HG02763 (cell line): ENCODE results near the gene CPED1.
"Not testable (repeated sequence)": the region's sequence is repeated elsewhere in the genome, so short reads cannot be mapped to it uniquely, and the experiment has no call there.

Experiments
- ATAC-seq: cut with Tn5 transposase; IDR thresholded peaks from one replicate; pipeline ENCODE4 v1.9.1; 2021; ENCODE audit warnings: mild to moderate bottlenecking, moderate library complexity; ENCODE audit not compliant: unreplicated experiment

The CPED1 gene

DNA sequence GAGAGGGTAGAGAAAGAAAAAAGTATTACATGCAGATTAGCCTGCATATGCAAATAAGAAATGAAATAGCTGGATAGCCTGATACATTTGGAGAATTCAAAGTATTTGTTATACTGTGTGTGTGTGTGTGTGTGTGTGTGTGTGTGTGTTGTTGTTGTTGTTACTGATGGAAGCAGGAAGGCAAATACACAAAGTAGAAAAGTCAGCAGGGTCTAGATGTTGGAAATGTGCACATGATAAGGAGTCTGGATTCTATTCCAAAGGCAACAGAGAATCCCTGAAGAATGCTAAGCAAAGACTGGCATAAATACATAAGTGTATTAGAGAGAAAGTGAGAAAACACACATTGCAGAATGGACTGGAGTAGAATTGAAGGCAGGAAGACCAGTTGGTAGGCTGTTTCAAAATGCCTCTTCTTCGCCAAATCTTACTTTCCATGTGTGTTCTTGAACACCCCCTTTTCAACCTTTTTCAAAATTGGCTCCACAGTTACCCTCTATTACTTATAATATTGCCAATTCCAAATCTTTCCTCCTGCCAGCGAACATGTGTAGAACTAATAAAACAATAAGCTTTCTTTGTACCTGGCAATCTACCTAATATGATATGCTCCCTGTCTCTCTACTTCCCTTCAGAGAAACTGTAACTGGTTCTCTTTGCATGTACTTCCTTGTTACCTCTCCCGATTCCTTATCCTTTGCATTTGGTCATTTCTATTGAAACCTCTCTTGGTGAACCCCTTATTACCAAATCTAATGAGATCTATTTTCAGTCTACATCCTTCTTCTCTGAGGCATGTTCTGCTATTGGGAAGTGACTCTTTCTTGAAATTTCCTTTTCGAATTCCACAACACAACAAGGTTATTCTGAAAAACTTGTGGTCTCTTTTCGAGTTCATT lies 6.2 kb downstream of the CPED1 start:
- ATAC-seq = no peak

DNA sequence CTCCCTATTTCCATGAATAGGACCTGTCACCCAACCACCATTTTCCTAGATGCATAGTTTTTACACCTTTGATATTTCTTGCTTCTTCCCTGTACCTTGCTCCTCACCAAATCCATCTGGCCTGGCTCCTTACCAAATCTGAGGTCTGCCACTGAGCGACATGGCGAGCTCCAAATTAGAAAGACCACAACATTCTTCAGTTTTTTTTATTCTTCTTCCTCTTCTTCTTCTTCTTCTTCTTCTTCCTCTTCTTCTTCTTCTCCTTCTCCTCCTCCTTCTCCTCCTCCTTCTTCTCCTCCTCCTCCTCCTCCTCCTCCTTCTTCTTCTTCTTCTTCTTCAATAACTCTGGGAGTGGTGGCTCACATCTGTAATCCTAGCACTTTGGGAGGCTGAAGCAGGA lies 7.1 kb downstream of the CPED1 start:
- no peak for ATAC-seq

DNA sequence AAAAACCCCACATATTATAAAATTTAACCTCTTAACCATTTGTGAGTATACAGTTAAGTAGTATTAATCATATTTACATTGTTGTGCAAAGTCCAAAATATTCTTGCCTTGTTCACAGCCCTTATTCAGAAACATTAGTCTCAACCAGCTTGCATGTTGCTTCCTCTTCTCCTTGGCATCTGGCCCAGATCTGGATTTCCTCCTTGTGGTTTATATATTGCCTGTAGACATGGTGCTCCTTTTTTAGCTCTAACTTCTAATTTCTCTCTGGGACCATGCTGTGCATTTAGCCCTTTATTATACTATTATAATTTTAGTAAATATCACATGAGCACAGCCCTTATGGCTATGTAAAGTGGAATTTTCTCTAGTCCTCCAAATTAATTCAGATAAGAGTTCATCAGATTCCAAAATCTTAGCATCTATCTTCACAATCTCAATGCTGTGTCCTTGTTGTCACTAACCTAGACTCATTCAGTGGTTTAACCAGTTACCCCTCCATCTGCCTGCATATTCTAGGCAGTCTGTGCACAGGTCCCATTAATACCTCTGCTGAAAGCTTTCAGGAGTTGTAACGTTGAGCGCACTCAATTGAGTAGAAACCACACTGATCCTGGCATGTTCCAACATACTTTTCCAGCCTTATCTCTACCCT lies 7.9 kb downstream of the CPED1 start:
- ATAC-seq = no peak

DNA sequence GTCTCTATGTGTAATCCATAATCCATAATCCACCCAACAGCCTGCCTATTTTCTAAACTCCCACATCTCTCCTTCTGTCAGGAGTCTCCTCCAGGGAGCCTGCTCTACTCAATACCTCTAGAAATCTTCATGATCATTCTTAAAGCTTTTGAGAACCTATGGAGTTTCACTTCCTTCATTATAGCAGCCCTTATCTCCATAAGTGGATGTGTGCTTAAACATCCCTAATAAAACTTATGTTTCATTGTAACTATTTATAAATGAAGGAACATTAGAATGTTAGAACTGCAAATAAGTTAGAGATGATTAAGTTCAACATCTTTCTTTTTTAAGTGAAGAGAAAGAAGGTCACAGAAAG lies 8.5 kb downstream of the CPED1 start:
- no peak for ATAC-seq

DNA sequence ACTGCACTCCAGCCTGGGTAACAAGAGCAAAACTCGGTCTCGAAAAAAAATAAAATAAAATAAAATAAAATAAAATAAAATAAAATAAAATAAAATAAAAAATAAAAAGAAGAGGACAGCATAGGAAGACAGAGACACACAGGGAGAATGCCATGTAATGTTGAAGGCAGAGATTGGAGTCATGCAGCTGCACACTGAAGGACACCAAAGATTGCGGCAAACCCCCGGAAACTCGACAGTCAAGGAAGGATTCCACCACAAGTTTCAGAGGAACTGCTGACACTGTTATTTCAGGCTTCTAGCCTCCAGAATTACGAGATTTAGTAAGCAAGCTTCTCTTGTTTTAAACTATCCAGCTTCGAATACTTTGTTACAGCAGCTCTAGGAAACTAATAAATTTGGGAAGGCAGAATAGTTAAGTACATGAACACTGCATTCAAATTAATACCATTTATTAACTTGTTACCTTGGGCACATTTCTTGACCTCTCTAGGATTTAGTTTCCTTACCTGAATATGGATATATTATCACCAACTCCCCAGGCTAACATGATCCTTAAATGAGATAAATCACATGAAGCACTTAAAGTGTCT lies 9.5 kb downstream of the CPED1 start:
- ATAC-seq = no peak

DNA sequence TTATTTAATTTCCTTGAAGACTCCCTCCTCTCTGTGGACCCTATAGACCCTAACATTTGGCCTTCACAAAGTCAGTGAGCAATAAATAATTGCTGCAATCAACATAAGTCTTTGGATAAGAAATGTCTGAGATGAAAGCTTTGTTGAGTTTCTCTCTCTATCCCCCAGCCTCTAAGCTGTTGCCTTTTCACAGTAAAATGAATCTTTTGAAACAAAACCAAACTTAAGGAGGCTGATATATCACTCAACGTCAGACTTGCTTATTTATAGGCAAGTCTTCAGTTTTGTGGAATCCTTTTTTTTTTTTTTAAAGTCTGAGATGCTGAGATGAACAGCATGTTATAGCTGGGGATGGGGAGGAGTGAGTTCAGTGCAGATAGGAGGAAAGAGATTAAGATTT lies 10.0 kb downstream of the CPED1 start:
- no peak for ATAC-seq

DNA sequence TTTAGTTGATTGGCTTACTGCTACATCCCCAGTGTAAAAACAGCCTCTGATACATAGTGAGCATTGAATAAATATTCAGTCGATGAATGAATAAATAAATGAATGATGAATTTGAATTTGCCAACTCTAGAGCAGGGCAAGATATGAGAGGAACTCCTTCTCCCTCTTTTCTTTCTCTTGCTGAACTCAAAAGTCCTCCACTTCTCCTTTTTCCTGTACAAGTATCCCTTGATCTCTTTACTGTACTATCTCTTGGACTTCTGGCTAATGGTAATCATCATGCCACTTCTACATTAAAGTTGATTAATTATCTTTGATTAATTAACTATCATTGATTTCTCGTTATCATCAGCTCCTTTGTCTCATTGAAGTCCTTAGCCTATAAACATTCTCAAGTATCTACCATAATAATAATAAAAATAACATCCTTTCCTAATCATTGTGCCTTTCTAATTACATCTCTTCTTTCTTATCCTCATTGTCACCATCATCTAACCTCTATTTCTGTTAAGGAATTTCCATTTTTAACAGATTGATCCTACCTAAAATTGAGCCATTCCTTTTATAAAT lies 10.6 kb downstream of the CPED1 start:
- no peak for ATAC-seq

DNA sequence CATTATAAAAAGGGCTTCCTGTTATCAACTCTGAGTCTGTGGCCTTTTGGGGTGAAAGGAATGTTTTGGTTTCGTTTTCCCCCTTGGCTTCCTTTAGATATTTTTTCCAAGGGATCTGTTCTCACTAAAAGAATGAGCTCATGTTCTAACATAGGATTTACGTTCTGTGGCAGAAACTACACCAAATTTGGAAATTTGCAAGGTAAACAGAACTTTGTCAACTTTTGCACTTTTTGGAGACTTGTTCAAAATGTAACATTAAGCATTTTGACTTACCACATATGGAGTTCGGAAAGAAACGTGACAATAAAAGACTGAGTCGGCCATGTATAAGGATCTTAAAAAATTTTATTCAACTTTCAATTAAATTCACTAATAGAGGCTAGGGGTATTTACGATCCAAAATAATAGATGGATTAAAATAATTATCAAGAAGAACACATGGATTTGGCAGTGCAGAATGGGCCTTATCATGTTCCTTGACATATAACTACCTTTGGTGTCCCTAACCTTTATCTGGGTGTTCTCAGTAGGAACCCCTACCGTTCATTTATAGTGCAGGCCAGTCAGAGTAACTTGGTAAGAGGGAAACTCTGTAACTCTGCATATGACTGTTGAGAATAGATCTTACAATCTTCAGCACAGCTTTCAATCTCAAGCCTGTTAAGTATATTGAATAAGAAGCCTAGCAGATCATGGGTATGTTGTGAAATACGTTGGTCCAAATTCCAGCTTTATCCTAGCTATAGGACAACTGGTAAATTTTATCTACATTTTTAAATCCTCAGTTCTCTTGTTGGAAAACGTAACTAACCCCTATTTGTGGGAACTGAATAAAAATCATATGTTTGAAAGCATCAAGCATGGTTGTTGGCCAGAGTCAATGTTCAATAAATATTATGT lies 11.8 kb downstream of the CPED1 start:
- no peak for ATAC-seq

DNA sequence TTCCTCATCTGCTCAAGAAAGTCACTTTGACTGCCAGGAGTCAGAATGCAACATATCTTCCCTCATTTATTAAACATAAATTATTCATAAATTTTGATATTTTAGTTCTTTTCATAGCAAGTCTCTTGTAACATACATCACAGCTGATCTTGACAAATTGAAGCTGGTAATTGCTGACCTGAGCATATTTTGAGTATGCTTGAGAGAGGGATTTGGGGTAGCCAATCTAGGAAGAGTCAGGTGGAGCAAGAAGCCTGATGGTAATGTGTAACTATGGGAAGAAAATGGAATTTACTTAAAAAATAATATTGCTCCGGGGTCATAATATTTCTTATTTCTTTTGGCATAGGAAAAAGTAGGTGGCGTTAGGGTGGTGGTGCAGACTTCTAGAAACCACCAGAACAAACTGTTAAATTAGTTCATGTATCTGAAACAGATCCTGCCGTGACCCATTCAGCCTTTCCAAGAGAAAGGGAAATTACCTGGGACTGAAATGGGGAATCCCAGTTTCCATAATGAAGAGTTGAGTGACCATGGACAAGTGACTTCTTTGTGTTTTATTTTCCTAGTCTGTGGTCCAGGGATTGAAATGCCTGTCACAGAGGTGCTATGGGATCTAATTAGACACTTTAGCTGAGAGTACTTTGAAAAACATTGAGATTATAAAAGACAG lies 12.9 kb downstream of the CPED1 start:
- no peak for ATAC-seq

DNA sequence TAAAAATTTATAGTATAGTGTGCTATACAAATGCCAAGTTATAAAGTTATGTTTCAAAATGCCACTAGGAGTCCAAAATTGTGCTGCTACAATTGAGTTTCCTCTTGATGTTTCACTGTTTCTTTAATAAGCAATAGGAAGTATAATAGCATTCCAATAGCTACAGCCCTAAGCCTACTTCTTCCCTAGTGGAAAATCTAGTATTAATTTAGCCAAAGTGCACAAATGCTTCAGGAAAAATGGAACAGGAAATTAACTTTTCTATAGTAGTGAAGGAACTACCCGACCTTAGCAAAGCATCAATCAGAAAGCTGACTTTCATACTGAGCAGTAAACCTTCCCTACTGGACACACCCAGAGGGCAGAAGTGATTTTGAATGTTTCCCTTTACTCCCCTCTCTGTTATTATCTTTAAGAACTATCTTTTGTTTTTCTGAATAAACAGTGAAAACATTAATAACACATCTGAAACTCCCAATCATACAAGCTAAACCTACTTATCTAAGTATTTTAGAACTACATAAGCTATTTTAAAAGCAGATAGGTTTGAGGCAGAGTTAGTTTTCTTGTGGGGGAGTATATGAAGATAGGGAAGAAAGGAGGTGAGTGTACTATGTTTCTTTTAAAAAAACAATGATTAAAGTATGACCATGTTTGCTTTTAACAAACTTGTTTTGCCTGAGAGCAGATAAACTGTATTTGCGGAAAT lies 13.7 kb downstream of the CPED1 start:
- no peak for ATAC-seq

DNA sequence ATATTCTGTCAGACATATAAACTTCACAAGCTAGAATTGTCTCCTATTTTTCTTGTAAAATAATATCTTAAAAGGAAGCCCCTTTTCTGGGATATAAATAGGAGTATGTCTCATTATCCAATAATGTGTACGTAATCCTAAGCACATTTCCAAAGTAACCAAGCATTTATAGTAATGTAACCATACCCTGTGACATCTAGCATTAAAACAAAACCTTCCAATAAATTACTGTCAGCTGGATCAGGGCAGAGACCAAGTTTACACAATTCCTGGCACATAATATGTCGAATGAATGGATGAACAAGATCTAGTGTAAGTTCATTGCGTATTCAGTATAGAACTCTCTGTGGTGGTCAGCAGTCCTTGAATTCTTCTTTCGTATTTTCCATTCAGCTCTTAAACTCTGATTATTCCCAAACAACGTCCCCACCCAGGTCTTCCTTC lies 14.3 kb downstream of the CPED1 start:
- ATAC-seq = no peak

DNA sequence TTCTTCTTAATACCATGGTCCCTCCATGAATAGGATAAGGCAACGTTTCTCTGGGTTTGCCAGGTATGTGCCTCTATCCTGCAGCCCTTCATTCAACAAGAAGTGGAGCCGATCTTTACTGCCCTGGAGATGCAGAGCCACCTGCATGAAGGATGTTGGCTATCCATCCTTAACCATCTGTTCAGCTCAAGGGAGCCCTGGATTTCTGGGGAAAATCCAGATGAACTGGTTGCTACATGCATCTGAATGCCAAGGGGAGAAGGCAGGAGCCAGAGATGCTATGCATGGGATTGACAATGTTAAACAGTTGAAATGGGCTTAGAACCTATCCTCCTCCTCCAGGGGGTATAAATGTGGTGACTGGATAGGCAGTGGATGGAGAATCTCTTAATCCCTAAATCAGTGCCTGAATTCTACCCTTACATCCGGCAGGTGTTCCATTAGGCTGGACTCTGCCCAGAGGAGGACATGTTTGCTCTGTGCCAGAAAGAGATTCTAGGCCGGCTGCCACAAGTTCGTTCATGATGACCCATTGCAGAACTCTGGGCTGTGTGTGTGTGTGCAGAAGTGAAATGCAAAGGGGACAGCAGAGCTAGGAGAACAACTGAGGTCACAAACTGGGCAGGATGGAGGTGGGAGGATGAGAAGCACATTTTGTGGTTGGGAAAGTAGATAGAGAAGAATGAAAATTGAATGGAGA lies 15.6 kb downstream of the CPED1 start:
- no peak for ATAC-seq

DNA sequence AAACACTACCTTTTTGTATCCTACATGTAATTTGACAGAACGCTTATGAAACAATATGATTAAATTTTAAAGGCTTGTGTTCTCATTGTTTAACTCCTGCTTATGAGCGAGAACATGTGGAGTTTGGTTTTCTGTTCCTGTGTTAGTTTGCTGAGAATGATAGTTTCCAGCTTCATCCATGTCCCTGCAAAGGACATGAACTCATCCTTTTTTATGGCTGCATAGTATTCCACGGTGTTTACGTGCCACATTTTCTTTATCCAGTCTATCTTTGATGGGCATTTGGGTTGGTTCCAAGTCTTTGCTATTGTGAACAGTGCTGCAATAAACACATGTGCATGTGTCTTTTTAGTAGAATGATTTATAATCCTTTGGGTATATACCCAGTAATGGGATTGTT lies 16.5 kb downstream of the CPED1 start:
- not testable (repeated sequence) for ATAC-seq

DNA sequence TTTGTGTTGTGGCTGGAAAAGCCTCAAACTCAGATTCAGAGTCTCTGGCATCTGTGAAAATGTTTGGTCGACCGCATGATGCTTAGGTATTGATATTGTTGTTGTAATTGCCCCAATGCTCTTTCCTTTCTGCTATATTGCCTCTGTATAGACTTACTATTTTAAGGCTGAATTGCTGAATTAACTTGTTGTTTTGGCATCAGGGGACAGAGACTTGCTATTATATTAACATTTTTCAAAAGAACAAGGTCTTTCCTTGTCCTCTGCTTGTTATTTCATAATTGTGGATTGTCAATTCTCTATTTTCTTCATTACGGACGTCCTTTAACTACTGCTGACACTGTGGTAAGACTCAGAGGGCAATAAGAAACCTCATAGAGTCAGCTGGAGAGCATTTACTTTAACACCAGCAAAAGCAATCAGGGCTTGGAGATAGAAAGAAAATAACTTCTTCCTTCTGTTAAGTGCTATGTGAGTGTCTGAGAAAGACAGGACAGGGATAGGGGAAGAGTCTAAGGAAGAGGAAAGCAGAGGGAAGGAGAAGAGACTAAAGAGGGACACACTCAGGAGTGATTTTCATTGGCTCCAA lies 17.6 kb downstream of the CPED1 start:
- ATAC-seq = no peak

DNA sequence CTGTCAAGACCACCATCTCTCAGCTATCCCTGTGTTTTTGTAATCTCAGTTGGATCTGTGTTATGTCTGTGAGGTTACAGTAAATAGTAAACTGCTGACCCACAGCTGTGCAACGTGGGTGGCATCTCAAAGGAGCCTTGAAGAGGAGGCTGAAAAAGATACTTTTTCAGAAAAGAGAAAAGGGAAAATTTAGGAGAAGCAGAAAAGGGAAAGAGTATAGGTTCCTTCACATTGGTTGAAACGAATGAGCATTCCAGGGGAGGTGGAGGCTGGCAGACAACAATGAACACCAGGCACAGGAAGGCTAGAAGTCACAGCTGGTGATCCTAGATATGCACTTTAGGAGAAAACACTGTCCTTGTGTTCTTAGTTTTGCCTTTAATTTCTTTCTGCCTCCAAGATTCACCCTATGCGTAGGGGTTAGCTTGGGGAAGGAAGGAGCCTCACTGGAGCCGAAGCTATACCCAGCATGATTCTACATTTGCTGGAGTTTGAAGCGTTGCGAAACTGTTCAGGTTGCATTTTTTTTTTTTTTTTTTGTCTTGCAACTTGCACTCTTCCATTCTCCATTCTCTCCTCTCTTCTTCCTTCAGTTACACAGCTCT lies 18.3 kb downstream of the CPED1 start:
- ATAC-seq = no peak

DNA sequence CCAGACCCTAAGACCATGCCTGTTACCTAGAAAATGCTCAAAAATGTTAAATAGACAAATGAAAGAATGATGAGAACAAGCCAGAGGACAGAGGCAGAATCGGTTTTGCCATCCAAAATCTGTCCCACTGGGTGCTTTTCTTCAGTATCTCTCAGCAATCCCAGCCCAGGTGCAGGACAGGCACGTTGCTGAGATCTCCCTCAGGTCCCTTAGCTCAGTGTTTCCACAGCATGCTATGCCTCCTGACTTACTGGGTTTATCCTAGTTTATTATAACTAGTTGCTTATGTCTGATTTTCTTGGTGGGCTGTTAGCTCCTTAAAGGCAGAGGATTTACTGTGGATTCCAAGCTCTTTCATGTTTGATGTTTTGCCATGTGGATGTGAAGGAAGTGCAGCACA lies 20.3 kb downstream of the CPED1 start:
- no peak for ATAC-seq

DNA sequence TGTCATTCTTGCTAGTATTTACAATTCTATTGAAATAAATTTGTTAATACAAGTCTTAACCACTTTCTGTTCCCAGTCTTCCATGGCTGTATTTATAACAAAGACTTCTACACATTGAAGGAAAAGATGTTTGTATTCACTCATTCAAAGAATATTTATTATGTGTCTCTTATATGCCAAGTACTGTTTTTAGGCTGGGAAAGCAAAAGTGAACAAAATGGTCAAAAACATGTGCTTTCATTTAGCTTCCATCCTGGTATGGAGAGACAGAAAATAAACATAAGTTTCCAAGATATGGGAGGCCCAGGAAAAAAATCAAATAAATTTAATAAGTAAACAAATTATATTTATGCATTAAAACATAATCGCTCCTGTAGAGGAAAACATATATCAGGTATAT lies 22.9 kb downstream of the CPED1 start:
- ATAC-seq = no peak
